ENCODE data around the gene SLC25A17. TPM values are rescaled to one million over a fixed set of nuclear protein-coding genes. Genes with fewer than 3 reads are reported as not detected.
A peak's percentile ranks its signal among the peaks of the same experiment; 100 is the strongest.
"Not testable (repeated sequence)": the region's sequence is repeated elsewhere in the genome, so short reads cannot be mapped to it uniquely, and the experiment has no call there.

The SLC25A17 gene, protein sequence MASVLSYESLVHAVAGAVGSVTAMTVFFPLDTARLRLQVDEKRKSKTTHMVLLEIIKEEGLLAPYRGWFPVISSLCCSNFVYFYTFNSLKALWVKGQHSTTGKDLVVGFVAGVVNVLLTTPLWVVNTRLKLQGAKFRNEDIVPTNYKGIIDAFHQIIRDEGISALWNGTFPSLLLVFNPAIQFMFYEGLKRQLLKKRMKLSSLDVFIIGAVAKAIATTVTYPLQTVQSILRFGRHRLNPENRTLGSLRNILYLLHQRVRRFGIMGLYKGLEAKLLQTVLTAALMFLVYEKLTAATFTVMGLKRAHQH
- total RNA-seq, result 1 to 10 TPM; 5.5 to 7.2 TPM

GRCh38 chr22:40818747-40819598 lies at the start of gene SLC25A17:
Gene SLC25A17, minus strand, starts transcription at chr22:40819346. Its CDS starts 98 bp downstream, at chr22:40819248.
- Histone ChIP-seq H3K27ac (peak within 1 kb of the TSS; percentile 83), H3K9me3 (no peaks in the 10 kb centered on the region), H3K36me3 (peaks cover 10% of the 10 kb centered on the region), H3K4me1 (peaks cover 0 to 21% of the 10 kb centered on the region in 2 donors), H3K27me3 (no peaks in the 10 kb centered on the region), H3K4me3 (peak within 1 kb of the TSS; percentile 65 to 89)
- peak; percentile 87 for DNase-seq (ENCODE audit: low spot score)
- TF ChIP-seq, protein P1, sequence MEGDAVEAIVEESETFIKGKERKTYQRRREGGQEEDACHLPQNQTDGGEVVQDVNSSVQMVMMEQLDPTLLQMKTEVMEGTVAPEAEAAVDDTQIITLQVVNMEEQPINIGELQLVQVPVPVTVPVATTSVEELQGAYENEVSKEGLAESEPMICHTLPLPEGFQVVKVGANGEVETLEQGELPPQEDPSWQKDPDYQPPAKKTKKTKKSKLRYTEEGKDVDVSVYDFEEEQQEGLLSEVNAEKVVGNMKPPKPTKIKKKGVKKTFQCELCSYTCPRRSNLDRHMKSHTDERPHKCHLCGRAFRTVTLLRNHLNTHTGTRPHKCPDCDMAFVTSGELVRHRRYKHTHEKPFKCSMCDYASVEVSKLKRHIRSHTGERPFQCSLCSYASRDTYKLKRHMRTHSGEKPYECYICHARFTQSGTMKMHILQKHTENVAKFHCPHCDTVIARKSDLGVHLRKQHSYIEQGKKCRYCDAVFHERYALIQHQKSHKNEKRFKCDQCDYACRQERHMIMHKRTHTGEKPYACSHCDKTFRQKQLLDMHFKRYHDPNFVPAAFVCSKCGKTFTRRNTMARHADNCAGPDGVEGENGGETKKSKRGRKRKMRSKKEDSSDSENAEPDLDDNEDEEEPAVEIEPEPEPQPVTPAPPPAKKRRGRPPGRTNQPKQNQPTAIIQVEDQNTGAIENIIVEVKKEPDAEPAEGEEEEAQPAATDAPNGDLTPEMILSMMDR (IDR thresholded peaks at IDR 0.05), result peak; percentile 15 to 55

DNA sequence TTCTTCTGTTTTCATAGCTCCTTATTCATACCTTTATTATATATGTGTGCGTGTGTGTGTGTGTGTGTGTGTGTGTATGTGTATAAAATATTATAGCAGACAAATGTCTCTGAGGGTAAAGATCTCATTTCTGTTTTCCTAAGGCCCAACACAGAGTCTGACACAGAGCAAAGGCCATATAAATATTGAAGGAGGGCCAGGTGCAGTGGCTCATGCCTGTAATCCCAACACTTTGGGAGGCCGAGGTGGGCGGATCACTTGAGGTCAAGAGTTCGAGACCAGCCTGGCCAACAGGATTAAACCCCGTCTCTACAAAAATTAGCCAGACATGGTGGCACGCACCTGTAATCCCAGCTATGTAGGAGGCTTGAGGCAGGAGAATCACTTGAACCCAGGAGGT lies 49.2 kb upstream of the SLC25A17 start:
- not testable (repeated sequence) for H3K4me1 ChIP-seq; H3K4me3 ChIP-seq; H3K27ac ChIP-seq; H3K9me3 ChIP-seq; H3K27me3 ChIP-seq; DNase-seq (ENCODE audit: low spot score)
- peaks cover 24% of the 10 kb centered on the region for H3K36me3 ChIP-seq

GRCh38 chr22:40867109-40867508 lies 48.0 kb upstream of the SLC25A17 start:
- no peaks in the 10 kb centered on the region for H3K4me1 ChIP-seq
- no peak for DNase-seq (ENCODE audit: low spot score)
- H3K36me3 ChIP-seq, result peaks cover 24% of the 10 kb centered on the region
- H3K4me3 ChIP-seq, result no peak overlapping the region
- H3K9me3 ChIP-seq, result no peaks in the 10 kb centered on the region
- H3K27ac ChIP-seq, result no peak overlapping the region
- TF ChIP-seq, protein P1 (IDR thresholded peaks at IDR 0.05), result no peak
- no peaks in the 10 kb centered on the region for H3K27me3 ChIP-seq

DNA sequence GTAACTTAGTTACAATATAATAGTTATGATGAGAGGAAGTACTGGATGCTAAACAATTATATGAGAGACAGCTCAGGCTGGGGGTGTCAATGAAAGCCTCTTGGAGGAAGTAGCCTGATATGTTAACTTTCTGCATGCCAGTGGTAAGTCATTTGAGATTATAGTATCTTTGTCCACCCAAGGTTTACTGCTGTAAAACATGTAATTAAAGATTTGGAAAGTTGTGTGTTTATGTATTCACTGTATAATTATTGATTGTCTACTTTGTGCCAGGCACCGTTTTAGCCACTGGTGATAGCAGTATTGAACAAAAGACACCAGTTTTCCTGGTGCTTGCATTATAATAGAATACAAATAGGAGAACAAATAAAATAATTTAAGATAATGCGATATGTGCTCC lies 43.4 kb upstream of the SLC25A17 start:
- Histone ChIP-seq H3K27ac (no peak overlapping the region), H3K9me3 (no peaks in the 10 kb centered on the region)
- TF ChIP-seq, protein P1 (IDR thresholded peaks at IDR 0.05), result no peak

DNA sequence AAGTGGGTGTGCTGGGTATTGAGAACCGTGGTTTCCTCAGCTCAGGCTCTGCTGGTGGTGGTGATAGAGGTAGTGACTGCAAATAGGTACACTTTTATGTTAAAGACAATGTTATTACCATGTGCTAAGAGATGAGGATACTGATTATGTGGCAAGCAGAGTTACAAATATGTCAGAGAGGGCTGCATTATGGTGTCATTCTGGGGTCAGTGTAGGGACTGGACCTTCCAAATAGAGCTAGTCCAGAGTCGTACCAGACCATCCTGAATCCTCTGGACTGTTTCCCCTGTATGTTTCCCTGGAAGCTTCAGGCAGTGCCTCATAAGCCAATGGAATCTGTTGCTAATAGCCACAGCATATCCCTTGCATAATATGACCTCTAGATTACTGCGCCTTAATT lies 42.9 kb upstream of the SLC25A17 start, which contains the start of gene DNAJB7:
Gene DNAJB7 (minus strand): TSS at position 101 of the 400 bp plus-strand sequence. CDS start 119 bp downstream, outside the sequence.
- Histone ChIP-seq H3K4me1 (peaks cover 0 to 11% of the 10 kb centered on the region in 2 donors), H3K27me3 (no peaks in the 10 kb centered on the region), H3K36me3 (no peaks in the 10 kb centered on the region), H3K4me3 (no peak within 1 kb of the TSS), H3K27ac (no peak within 1 kb of the TSS), H3K9me3 (no peaks in the 10 kb centered on the region)
- no peak for DNase-seq (ENCODE audit: low spot score)
- TF ChIP-seq, protein P1 (IDR thresholded peaks at IDR 0.05), result no peak

More for the DNA sequence above, 43.4 kb upstream of the SLC25A17 start:
- Histone ChIP-seq H3K27me3 (no peaks in the 10 kb centered on the region), H3K4me3 (no peak overlapping the region), H3K4me1 (peaks cover 0 to 8% of the 10 kb centered on the region in 2 donors), H3K36me3 (no peaks in the 10 kb centered on the region)
- no peak for DNase-seq (ENCODE audit: low spot score)

DNA sequence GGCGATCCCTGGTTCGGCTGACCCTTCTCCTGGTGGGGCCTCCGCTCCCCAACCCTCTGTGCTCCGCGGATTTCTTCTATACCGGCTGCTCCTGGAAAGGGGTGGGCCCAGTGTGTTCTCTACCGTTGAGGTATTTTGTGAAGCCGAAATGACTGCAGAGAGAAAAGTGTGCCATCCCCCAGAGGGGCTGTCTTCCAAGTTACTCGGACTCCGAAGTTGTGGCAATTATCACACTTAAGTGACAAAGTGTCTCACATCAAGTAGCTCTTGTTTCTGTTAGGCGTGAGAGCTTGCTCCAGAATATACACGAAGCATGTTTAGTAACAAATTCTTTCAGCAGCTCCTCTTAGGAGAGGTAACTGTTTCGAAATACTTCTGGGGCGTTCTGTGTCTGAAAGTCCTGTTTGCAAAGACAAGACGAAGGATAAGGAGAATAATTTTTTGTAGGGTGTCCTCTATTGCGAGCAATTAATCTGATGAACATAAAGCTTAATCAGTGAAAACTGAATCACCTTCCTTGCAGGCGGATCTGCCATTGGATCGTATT lies 38.2 kb upstream of the SLC25A17 start:
- Histone ChIP-seq H3K27ac (peak overlapping the region; percentile 96 to 98), H3K4me3 (peak overlapping the region; percentile 87 to 97), H3K27me3 (no peaks in the 10 kb centered on the region), H3K4me1 (peaks cover 0 to 45% of the 10 kb centered on the region in 2 donors), H3K9me3 (no peaks in the 10 kb centered on the region), H3K36me3 (no peaks in the 10 kb centered on the region)
- DNase-seq (ENCODE audit: low spot score), result no peak
- TF ChIP-seq, protein P1 (IDR thresholded peaks at IDR 0.05), result no peak

All from right atrium auricular region (tissue), 2 donors.